Epidermal melanocyte (primary cell): Measurements from ENCODE around the gene ATP5F1E.

Source experiments
- DNase-seq: peaks from one replicate; pipeline ENCODE4 v3.0.0; 2011; ENCODE audit warnings: low spot score; ENCODE audit not compliant: insufficient read length

Gene ATP5F1E

DNA sequence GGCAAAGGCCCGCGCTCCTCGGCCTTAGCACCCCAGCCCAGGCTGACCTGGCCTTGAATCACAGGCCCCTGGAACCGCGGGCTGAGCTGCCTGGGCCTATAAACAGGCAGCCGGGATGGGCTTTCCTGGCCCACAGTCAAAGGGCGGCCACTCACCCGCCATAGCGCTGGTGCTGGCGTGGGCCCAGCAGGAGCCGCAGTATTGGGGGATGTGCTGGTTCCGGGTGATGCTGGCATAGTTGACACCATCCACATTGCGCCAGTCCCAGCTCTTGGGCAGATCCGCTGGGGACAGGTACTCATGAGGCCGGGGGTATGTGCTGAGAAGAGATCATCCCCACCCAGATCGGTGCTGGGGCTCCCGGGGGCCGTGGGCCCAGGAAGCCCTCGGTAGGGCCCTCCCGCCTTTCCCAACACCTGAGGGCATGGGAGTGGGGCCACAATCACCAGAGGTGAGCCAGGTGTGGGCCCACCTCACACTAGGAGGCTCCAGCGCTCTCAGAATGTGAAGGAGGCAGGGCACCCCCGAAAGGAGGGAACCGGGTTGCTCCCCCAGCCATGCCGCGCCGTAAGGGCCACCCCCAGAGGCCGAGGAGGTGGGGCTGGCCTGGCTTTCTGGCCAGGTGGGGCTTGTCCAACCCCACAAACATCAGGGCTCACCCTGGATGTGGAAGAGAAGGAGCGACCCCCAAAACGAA is 25.8 kb downstream of the ATP5F1E start:
- no peak for DNase-seq

DNA sequence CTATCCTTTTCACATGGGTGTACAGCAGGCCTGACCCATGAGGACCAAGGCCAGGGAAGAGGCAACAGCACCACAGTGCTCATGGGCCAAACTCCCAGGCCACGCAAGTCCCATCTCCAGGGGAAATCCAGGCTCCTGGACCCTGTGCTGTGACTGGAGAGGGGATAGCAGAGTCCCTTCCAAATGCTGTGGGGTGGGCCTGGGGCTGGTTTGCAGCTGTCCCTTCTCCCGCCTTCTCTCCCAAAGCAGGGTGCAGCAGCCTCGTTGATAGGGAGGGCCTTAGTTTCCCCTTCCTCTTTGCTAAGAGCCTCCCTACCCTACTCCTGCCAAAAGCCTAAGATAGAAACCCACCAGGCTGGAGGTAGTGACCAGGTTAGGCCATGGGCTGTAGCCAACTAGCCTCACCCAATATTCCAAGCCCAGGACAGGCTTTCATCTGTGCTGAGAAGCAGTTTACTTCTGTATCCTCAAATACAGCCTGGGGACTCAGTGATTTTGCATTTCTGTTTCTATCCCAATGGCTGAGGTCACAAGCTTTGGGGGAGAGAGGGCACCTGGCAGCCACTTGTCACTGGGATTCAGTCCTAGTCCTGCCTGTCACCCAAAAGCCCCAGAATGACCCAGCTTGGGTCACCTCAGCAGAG is 26.5 kb downstream of the ATP5F1E start:
- no peak for DNase-seq

DNA sequence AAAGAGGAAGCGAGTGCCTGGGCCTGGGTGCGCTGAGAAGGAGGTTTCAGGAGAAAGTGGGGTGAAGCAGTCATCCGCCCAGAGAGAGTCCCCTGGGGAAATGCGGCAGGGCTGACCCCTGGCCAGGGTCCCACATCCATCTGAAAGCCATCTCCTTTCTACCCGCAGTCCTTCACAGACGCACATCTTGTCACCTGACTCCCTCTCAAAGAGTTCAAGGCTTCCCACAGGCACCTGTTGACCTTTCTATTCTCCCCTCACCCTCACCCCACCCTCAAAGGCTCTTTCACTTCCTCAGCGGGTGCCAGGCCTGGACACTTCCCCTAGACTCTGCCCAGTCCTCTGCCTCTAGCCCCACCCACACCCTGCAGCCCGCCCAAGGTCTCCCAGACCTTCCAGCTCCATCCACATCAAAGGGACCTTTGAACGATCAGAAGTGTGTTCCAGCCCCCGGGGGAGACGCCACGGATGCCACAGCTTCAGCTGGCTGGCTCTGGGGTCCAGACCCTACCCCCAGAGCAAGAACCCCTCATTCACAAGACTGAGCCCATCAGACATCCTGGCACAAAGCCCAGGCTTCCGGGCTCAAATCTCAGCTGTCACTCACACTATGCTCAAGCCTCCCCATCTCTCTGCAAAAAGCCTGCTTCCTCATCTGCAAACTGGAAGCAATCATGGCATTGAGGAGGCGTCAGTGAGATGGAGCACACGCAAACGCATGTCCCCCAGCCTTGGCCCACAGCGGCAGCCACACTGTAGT is 27.2 kb downstream of the ATP5F1E start:
- DNase-seq, result peak; percentile 61

DNA sequence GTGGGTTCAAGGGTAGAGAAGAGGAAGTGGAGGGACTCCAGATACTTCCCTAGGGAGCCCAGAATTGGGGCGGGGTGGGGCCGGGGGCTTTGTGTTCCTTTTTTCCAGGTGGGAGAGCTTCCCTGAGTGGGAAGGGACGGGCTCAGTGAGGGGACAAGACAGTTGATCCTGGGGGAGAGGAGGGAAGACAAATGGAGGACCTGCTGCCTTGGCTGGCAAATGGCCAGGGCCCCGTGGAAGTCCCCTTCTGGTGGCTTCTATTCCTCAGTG is 27.7 kb downstream of the ATP5F1E start:
- DNase-seq, result no peak

DNA sequence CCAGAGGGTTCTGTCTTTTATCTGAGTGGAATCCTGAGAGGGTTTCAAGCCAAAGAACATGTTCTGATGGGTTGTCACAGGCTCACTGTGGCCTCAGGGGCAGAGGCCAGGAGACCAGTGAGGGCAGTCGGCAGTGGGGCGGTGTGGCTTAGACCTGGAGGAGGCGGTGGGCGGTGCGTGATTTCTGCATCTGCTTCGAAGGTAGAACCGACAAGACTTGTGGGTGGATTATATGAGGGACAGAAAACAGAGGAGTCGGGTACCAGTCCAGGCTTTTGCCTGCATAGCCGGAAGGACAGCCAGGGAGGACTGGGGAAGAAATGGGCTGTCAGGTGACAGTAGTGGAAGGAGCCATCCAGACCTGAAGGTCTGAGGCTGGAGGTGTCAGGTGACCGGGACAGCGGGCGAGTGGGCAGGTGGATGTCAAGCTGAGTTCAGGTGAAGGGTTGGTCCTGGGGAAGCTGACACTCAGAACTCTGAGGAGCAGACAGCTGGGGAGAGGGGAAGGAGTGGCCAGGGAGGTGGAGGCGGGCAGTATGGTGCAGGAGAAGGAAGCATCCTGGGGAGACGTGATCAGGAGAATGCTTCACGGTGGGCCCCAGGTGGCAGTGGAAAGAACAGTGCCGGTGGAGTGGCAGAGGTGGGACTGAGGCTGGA is 28.2 kb downstream of the ATP5F1E start:
- no peak for DNase-seq

DNA sequence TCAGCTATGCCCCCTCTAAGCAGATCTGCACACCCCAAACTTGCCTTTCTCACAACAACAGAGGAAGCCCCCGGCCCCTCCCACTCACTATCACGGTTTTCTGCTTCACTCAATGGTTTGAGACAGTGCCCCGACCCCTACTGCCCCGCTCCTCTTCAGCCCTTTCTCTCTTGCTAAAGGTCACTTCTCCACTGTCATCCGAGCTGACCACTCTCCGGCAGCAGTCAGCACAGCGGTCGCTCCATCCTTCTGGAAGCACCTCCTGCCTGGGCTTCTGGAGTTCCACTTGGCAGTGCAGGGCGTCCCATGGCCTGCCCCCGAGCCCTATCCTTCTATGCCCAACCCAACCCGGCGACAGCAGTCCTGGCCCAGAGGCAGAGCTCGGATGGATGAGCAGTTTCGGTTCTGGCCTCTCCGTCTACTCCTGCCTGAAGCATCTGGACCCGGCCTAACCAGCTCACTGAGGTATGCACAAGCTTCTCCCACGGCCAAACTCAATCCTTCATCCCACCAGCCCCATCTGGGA is 29.2 kb downstream of the ATP5F1E start:
- no peak for DNase-seq

DNA sequence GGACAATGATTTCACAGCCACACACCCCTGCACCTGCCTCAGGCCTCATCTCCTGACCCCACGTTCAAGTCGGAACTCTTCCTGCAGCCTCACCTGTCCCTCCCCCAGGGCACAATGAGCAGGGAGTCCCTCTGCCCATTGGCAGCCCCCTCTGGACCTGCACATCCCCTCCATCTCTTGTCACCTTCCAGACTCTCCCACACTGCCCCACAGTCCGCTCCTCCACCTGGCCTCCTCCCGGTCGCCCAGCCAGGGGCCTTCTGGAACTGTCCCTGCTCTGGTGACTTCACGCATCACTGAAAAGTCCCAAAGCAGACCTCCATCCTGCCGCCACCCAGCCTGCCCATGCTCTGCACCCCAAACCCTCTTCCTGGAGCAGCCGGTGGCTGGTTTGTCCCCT is 29.7 kb downstream of the ATP5F1E start:
- DNase-seq, result no peak

DNA sequence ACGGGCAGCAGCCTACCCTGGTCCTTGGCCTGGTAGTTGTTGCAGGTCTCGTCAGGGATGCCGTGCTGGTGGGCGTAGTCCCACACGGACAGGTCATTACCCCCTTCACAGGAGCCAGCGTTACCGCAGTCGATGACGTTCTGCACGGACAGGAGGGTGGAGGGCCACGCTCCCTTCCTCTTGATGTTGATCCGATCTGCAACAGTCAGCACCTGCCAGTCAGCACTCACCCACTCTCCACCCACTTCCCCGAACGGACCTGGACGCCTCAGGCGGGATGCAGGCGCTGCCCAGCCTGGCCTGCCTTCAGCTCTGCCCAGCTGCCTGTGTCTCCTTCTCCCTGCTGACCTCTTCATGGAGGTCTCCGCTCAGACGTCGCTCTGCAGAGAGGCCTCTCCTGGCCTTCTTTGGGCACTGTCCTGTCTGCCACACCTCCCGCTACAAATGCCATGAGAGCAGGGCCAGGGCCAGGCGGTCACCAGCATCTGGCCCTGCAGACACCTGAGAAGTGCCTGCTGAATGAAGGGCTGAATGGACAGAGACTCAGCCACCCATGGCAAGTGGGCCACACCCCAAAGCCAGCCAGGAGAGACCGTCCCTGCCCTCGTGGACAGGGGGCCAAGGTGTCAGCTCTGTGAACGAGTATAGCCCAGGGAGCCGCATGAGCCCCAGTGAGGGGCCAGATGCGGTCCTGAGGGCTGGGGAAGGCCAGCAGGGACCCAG is 30.5 kb downstream of the ATP5F1E start:
- DNase-seq, result no peak

DNA sequence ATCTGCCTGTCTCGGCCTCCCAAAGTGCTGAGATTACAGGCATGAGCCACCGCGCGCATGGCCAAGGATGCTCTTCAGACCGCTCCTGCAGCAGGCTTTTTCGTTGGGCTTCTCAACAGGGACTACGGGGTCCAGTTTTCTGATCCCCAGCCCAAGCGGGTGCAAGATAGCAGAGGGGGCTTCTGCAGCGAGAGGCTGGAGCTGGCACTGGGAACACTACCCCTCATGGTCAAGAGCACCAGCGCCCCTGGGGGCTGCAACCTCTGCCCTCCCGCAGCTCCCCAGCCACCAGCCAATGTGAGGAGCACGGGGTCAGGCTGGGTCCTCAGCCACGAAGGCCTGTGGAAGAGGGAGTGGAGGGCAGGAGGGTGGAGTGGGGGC is 31.1 kb downstream of the ATP5F1E start:
- DNase-seq, result no peak

DNA sequence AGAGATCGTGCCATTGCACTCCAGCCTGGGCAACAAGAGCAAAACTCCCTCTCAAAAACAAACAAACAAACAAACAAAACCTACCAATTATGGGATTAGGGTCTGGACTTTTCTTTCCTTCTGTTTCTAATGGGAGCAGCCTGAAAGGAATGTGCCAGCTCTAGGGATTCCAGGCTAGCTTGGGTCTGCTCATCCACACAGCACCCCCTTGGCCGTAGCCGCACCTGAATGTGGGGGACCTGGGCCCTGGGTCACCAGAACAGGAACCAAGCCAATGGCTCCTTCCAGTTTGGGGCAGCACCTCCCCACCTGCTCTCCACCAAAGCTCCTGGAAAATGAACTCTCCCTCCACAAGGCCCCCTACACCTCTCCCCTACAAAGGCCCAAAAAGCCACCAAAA is 31.8 kb downstream of the ATP5F1E start:
- no peak for DNase-seq

DNA sequence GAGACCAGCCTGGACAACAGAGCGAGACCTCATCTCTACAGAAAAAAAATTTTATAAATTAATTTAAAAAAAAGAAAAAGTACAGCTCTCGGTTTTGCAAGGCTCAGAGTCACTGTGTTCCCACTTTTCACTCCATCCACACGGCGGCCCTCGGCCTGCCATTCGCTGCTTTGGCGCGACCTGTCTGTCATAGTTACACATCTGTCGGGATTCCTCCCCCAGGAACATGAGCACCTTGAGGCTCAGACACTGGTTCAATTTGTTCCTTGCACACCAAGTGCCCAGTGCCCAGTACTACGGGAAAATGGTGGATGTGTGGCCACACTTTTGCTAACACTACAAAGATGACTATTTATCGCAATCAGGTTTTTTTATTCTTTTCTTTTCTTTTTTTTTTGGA is 33.5 kb downstream of the ATP5F1E start:
- DNase-seq, result no peak

DNA sequence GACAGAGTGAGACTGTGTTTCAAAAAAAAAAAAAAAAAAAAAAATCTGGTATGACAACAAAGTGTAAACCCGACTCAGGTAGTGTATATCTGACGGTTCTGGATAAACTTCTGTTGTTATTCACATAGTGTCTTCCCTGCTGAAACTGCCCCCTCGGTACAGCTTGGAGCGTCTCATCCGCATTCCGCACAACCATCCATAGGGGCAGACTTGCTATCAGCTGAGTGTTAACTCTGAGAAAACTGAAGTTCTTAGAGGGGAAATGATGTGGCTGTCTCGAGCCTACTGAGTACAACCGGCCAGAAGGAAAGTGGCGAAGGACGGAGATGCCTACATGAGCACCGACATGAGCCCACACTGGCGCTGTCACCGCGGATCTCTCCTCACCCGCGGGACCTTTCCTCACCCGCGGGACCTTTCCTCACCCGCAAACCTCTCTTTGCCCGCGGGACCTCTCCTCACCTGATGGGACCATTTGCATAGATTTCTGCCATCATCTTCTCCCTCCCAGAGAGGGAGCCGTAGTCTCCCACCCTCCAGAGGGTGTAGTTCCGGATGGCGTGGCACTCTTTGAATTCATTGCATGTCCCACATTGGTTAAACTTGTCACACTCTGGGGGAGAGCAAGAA is 34.9 kb downstream of the ATP5F1E start:
- DNase-seq, result no peak

DNA sequence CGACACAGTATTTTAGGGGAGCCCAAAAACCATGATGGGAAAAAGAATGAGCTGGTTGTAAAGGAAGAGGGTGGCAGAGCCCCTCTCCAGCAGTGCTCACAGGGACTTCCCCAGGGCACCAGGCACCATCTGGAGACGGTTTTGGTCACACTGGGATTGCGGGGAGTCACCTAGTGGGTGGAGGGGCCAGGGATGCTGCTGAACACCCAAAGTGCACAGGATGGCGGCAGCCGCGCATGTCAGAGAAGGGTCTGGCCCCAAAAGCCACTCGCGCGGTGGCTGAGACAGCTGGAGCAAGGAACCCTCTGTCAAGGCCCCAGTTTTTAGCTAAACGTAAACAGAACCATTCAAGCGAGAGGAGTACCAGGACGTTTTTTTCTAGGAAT is 35.9 kb downstream of the ATP5F1E start:
- DNase-seq, result no peak

DNA sequence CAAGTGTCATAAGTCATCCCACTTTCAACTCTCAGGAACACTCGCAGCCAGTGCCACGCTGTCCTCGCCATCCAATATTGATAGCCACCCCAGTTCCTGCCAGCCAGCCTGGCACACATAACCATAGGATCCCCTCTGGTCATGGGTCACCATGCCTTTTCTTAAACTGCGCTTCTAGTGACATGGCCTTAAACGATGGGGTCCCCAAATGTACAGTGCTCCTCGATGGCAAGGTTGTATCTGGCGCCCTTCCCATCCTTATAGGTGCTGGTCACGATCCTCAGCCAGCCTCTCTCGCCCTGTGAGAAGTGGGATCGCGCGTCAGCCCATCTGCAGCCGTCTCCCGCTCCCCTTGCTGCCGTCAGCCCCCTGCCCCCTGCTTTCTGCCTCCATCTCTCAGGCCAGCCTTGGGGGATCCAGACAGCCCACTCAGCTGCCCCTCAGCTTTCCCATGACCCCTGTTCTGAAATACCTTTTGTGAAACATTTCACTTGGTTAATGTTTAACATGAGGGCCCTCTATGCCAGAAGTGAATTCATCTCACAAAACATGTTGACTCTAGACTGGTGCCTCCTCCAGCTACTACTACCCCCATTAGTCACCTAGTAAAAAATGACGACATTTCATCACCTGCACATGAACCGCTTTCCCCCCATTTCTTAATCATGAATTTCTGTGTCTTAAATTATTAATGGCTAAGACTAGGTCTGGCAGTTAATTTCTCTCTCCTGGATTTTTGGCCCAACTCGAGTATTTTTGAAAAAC is 36.5 kb downstream of the ATP5F1E start:
- DNase-seq, result peak; percentile 11

DNA sequence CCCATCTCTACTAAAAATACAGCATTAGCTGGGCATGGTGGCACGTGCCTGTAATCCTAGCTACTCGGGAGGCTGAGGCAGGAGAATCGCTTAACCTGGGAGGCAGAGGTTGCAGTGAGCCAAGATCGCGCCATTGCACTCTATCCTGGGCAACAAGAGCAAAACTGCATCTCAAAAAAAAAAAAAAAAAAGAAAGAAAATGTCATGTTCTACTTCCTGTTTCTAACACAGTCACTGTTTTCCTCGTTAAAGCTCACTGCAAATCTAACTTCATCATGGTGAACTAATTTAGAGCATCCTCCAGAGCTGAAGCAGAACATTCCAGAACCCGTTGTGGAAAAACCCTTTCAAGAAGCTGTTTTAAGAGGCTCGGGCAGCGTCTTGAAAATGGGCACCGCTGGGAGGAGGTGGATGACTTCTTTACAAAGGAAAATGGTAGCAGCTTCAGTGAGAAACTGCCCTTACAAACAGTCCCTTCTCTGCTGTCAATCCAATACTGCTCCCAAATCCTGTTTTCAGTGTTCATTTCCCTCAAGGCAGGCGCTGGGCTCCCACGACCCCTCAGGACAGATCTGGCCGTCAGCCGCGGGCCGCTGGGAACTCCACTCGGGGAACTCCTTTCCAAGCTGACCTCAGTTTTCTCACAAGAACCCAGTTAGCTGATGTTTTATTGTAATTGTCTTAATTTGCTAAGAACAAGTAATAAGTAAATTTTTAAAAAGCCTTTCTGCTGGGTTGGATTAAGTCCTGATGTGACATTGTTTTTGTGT is 37.6 kb downstream of the ATP5F1E start:
- DNase-seq, result peak; percentile 17

DNA sequence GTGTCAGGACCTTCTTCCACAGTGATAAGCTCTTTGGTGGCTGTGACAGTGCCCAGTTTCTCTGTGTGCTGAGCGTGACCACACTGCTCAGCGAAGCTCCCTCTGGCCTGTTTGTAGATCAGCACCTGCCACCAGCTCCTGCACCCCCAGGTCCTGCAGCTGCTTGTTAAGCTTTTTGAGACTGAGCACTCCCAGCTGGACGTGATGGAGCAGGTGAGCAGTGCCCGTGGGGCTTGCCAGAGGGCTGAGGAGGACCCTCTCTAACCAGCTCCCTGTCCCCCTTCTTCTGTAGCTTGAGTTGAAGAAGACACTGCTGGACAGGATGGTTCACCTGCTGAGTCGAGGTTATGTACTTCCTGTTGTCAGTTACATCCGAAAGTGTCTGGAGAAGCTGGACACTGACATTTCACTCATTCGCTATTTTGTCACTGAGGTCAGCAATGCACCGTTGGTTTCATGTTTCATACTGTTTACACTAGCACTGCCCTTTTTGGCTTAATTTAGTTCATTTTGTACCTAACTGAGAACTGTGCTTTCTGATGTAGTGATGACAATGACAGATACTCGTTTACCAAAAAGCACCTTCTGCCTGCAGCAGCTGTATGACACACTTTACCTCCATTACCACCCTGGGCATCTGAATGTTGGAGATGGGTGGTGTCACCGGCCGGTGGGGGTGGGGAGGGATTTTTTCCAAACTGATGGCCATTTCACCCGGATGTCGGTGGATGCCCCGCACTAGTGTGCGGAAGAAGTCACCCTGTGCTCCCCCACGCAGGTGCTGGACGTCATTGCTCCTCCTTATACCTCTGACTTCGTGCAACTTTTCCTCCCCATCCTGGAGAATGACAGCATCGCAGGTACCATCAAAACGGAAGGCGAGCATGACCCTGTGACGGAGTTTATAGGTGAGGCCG is 38.5 kb downstream of the ATP5F1E start:
- DNase-seq, result no peak

DNA sequence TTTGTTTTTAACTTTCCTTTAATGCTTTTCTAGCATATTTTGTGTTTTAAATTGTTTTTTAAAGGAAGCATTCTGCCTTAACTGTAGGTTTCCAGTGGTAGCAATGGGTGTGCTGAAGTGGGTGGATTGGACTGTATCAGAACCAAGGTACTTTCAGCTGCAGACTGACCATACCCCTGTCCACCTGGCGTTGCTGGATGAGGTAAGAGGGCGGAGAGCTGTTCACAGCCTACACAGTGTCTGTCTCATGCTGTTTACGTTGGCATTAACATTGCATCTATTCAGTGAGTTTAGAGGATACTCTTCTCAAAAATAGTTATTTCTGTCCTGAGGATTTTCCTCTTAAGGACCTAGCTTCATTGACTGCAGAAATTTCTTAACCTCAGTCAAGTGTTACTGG is 39.2 kb downstream of the ATP5F1E start:
- no peak for DNase-seq

DNA sequence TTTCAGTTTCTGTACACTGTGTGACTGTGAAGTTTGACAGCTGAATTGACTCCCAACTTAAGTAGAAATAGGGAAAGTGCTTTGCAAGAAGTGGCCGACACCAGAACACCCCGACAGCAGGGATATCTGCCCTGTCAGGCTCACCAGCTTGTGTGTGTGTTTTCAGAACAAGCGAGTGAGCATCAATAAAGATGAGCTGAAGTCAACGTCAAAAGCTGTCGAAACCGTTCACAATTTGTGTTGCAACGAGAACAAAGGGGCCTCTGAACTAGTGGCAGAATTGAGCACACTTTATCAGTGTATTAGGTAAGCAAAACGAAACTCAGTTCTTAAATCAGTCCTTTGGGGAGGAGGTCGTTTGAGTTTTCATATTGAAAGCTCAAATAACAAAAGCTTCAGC is 40.4 kb downstream of the ATP5F1E start:
- no peak for DNase-seq
